GM18873 (cell line): ENCODE measurements around the gene DGKI.

Experiments used
- ATAC-seq: cut with Tn5 transposase; IDR thresholded peaks from one replicate; pipeline ENCODE4 v1.9.1; 2021; ENCODE audit warnings: mild to moderate bottlenecking, moderate library complexity, moderate number of reproducible peaks; ENCODE audit not compliant: unreplicated experiment, low FRiP score

DGKI gene

GRCh38 chr7:137846827-137847567 is at the start of gene DGKI:
TSS of gene DGKI (minus strand) at chr7:137846974.
- ATAC-seq, result no peak

GRCh38 chr7:137895301-137896221 is 48.8 kb upstream of the DGKI start:
- peak; percentile 72 for ATAC-seq

GRCh38 chr7:137893143-137893742 is 46.5 kb upstream of the DGKI start:
- no peak for ATAC-seq

GRCh38 chr7:137891016-137891655 is 44.4 kb upstream of the DGKI start:
- ATAC-seq, result no peak

- no peak for ATAC-seq
These were observed 43.7 kb upstream of the DGKI start for GRCh38 chr7:137890449-137890921.

GRCh38 chr7:137888241-137888640 is 41.5 kb upstream of the DGKI start:
- ATAC-seq, result no peak

GRCh38 chr7:137886746-137887145 is 40.0 kb upstream of the DGKI start:
- no peak for ATAC-seq

- ATAC-seq, result no peak
These were observed 39.5 kb upstream of the DGKI start for GRCh38 chr7:137886281-137886680.

GRCh38 chr7:137885678-137886077 is 38.9 kb upstream of the DGKI start:
- ATAC-seq, result no peak

- ATAC-seq, result no peak
These were observed 36.0 kb upstream of the DGKI start for GRCh38 chr7:137882806-137883205.

GRCh38 chr7:137882261-137882668 is 35.5 kb upstream of the DGKI start:
- ATAC-seq, result peak; percentile 91

GRCh38 chr7:137881607-137882260 is 35.0 kb upstream of the DGKI start:
- ATAC-seq, result peak; percentile 24

- no peak for ATAC-seq
These were observed 33.7 kb upstream of the DGKI start for GRCh38 chr7:137880432-137880831.

- no peak for ATAC-seq
These were observed 32.8 kb upstream of the DGKI start for GRCh38 chr7:137879357-137880158.

GRCh38 chr7:137878333-137878961 is 31.7 kb upstream of the DGKI start:
- ATAC-seq, result no peak

GRCh38 chr7:137877027-137877675 is 30.4 kb upstream of the DGKI start:
- no peak for ATAC-seq

GRCh38 chr7:137875746-137876145 is 29.0 kb upstream of the DGKI start:
- ATAC-seq, result no peak
